ENCODE data around the gene SPAG16.

The SPAG16 gene

GRCh38 chr2:214201892-214202291 lies 917.6 kb downstream of the SPAG16 start:
- H3K4me3 ChIP-seq (ENCODE audit: low read depth, low read length): no peak overlapping the region
- no peaks in the 10 kb centered on the region for H3K4me1 ChIP-seq (ENCODE audit: control insufficient read depth, insufficient read depth, low read length)
- H3K9me3 ChIP-seq (ENCODE audit: control insufficient read depth, insufficient read depth, low read depth, low read length): no peaks in the 10 kb centered on the region
- ChIA-PET POLR2A (no interaction called here), CTCF (interaction anchor here (1.1 kb wide), 1 partner anchor 16 kb away, joined by 3 read pairs; no protein-coding TSS in a partner anchor)
- TF ChIP-seq ZNF223 (tag by site-specific recombination; IDR thresholded peaks at IDR 0.05): no peak
- TF ChIP-seq ZNF76 (tag by site-specific recombination; IDR thresholded peaks at IDR 0.05; ENCODE audit: borderline replicate concordance, low read depth): no peak
- no peak for TF ChIP-seq ZNF341 (tag by site-specific recombination; IDR thresholded peaks at IDR 0.05; ENCODE audit: low read depth)
- TF ChIP-seq ZBTB17 (tag by site-specific recombination; IDR thresholded peaks at IDR 0.05): no peak
- no peak for TF ChIP-seq SCRT1 (tag by site-specific recombination; IDR thresholded peaks at IDR 0.05; ENCODE audit: borderline replicate concordance)
- TF ChIP-seq HOXC10 (CRISPR knock-in tag; IDR thresholded peaks at IDR 0.05): no peak
- TF ChIP-seq TCF7L2 (IDR thresholded peaks at IDR 0.05; ENCODE audit: borderline replicate concordance, low read depth, low read length): no peak
- no peaks in the 10 kb centered on the region for H3K36me3 ChIP-seq (ENCODE audit: control insufficient read depth in 2 of 2, insufficient read depth in 1 of 2, low read length in 2 of 2)
- H3K27ac ChIP-seq (ENCODE audit: extremely low read depth, low read depth, low read length): no peak overlapping the region

- H3K27ac ChIP-seq (ENCODE audit: extremely low read depth, low read depth, low read length): no peak overlapping the region
- ChIA-PET POLR2A (no interaction called here), CTCF (interaction anchor here (0.6 kb wide), 1 partner anchor 278 kb away, joined by 3 read pairs; no protein-coding TSS in a partner anchor)
- no peak overlapping the region for H3K4me3 ChIP-seq (ENCODE audit: low read depth, low read length)
- H3K36me3 ChIP-seq (ENCODE audit: control insufficient read depth in 2 of 2, insufficient read depth in 1 of 2, low read length in 2 of 2): no peaks in the 10 kb centered on the region
- no peaks in the 10 kb centered on the region for H3K9me3 ChIP-seq (ENCODE audit: control insufficient read depth, insufficient read depth, low read depth, low read length)
- TF ChIP-seq SALL2 (tag by site-specific recombination; IDR thresholded peaks at IDR 0.05; ENCODE audit: borderline replicate concordance): no peak
- TF ChIP-seq BCL11B (tag by site-specific recombination; IDR thresholded peaks at IDR 0.05; ENCODE audit: low read depth): no peak
- TF ChIP-seq KLF1 (tag by site-specific recombination; IDR thresholded peaks at IDR 0.05): no peak
- no peak for TF ChIP-seq ZNF488 (tag by site-specific recombination; IDR thresholded peaks at IDR 0.05)
- no peak for TF ChIP-seq ZNF138 (tag by site-specific recombination; IDR thresholded peaks at IDR 0.05; ENCODE audit: borderline replicate concordance)
- no peak for TF ChIP-seq ZNF664 (tag by site-specific recombination; IDR thresholded peaks at IDR 0.05)
- TF ChIP-seq OSR2 (tag by site-specific recombination; IDR thresholded peaks at IDR 0.05): no peak
- no peak for TF ChIP-seq PRDM2 (tag by site-specific recombination; IDR thresholded peaks at IDR 0.05; ENCODE audit: borderline replicate concordance)
- no peak for TF ChIP-seq ZEB2 (tag by site-specific recombination; IDR thresholded peaks at IDR 0.05)
- TF ChIP-seq ZNF521 (tag by site-specific recombination; IDR thresholded peaks at IDR 0.05): no peak
- no peak for TF ChIP-seq PATZ1 (tag by site-specific recombination; IDR thresholded peaks at IDR 0.05)
- TF ChIP-seq ZNF610 (tag by site-specific recombination; IDR thresholded peaks at IDR 0.05; ENCODE audit: borderline replicate concordance): no peak
- TF ChIP-seq ZNF623 (tag by site-specific recombination; IDR thresholded peaks at IDR 0.05): no peak
- no peaks in the 10 kb centered on the region for H3K4me1 ChIP-seq (ENCODE audit: control insufficient read depth, insufficient read depth, low read length)
Observed at GRCh38 chr2:214203214-214203613, 919.0 kb downstream of the SPAG16 start.
